ENCODE results near the gene WDPCP. TPM values are rescaled to one million over a fixed set of nuclear protein-coding genes. Genes with fewer than 3 reads are reported as not detected.

Gene WDPCP
- total and polyA plus RNA-seq, 2 experiments from 2014 or later, result 8.8 to 20.4 TPM

- no peaks in the 10 kb centered on the region for H3F3A ChIP-seq (replicated peaks; ENCODE audit: low read depth)
- H3K4me1 ChIP-seq (ENCODE audit: insufficient read depth), result no peaks in the 10 kb centered on the region
- ATAC-seq (no peak), DNase-seq (ENCODE audit: low spot score) (no peak)
- no peak overlapping the region for H3K27ac ChIP-seq (ENCODE audit: low read depth)
- peaks cover 9% of the 10 kb centered on the region; the same call in 2 of the 3 replicates for H3K9me3 Mint-ChIP-seq
- H3K9me2 ChIP-seq (ENCODE audit: insufficient read depth), result no peaks in the 10 kb centered on the region
- H3K27me3 Mint-ChIP-seq (ENCODE audit: insufficient read depth, low read depth, poor library complexity), result no peaks in the 10 kb centered on the region
- TF ChIP-seq NANOG (IDR thresholded peaks at IDR 0.05; ENCODE audit: borderline replicate concordance), result no peak
- no peak for TF ChIP-seq REST (IDR thresholded peaks at IDR 0.05; ENCODE audit: unreplicated experiment)
- TF ChIP-seq ZNF331 (CRISPR knock-in tag; IDR thresholded peaks at IDR 0.05; ENCODE audit: low read depth), result no peak
- TF ChIP-seq ETS1 (IDR thresholded peaks at IDR 0.05), result no peak
- no peak for TF ChIP-seq CTCF (conservative IDR thresholded peaks at IDR 0.05; ENCODE audit: low read depth in 2 of 2)
- no peak for TF ChIP-seq EZH2 (IDR thresholded peaks at IDR 0.05; ENCODE audit: low read depth, unreplicated experiment)
- TF ChIP-seq POLR2AphosphoS5 (IDR thresholded peaks at IDR 0.05; ENCODE audit: low read depth), result no peak
- TF ChIP-seq, protein P1, sequence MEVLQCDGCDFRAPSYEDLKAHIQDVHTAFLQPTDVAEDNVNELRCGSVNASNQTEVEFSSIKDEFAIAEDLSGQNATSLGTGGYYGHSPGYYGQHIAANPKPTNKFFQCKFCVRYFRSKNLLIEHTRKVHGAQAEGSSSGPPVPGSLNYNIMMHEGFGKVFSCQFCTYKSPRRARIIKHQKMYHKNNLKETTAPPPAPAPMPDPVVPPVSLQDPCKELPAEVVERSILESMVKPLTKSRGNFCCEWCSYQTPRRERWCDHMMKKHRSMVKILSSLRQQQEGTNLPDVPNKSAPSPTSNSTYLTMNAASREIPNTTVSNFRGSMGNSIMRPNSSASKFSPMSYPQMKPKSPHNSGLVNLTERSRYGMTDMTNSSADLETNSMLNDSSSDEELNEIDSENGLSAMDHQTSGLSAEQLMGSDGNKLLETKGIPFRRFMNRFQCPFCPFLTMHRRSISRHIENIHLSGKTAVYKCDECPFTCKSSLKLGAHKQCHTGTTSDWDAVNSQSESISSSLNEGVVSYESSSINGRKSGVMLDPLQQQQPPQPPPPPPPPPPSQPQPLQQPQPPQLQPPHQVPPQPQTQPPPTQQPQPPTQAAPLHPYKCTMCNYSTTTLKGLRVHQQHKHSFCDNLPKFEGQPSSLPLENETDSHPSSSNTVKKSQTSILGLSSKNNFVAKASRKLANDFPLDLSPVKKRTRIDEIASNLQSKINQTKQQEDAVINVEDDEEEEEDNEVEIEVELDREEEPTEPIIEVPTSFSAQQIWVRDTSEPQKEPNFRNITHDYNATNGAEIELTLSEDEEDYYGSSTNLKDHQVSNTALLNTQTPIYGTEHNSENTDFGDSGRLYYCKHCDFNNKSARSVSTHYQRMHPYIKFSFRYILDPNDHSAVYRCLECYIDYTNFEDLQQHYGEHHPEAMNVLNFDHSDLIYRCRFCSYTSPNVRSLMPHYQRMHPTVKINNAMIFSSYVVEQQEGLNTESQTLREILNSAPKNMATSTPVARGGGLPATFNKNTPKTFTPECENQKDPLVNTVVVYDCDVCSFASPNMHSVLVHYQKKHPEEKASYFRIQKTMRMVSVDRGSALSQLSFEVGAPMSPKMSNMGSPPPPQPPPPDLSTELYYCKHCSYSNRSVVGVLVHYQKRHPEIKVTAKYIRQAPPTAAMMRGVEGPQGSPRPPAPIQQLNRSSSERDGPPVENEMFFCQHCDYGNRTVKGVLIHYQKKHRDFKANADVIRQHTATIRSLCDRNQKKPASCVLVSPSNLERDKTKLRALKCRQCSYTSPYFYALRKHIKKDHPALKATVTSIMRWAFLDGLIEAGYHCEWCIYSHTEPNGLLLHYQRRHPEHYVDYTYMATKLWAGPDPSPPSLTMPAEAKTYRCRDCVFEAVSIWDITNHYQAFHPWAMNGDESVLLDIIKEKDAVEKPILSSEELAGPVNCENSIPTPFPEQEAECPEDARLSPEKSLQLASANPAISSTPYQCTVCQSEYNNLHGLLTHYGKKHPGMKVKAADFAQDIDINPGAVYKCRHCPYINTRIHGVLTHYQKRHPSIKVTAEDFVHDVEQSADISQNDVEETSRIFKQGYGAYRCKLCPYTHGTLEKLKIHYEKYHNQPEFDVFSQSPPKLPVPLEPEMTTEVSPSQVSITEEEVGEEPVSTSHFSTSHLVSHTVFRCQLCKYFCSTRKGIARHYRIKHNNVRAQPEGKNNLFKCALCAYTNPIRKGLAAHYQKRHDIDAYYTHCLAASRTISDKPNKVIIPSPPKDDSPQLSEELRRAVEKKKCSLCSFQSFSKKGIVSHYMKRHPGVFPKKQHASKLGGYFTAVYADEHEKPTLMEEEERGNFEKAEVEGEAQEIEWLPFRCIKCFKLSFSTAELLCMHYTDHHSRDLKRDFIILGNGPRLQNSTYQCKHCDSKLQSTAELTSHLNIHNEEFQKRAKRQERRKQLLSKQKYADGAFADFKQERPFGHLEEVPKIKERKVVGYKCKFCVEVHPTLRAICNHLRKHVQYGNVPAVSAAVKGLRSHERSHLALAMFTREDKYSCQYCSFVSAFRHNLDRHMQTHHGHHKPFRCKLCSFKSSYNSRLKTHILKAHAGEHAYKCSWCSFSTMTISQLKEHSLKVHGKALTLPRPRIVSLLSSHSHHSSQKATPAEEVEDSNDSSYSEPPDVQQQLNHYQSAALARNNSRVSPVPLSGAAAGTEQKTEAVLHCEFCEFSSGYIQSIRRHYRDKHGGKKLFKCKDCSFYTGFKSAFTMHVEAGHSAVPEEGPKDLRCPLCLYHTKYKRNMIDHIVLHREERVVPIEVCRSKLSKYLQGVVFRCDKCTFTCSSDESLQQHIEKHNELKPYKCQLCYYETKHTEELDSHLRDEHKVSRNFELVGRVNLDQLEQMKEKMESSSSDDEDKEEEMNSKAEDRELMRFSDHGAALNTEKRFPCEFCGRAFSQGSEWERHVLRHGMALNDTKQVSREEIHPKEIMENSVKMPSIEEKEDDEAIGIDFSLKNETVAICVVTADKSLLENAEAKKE (CRISPR knock-in tag; IDR thresholded peaks at IDR 0.05), result no peak
- TF ChIP-seq STAT1 (IDR thresholded peaks at IDR 0.05; ENCODE audit: unreplicated experiment), result no peak
- TF ChIP-seq EZH2phosphoT487 (IDR thresholded peaks at IDR 0.05; ENCODE audit: unreplicated experiment), result no peak
- TF ChIP-seq ZNF114 (CRISPR knock-in tag; IDR thresholded peaks at IDR 0.05), result no peak
- TF ChIP-seq JUNB (IDR thresholded peaks at IDR 0.05; ENCODE audit: unreplicated experiment), result no peak
- no peak for TF ChIP-seq CREB1 (CRISPR knock-in tag; IDR thresholded peaks at IDR 0.05; ENCODE audit: low read depth)
- no peak overlapping the region for H3K27ac Mint-ChIP-seq
- H3K27me3 ChIP-seq (ENCODE audit: insufficient read depth), result no peaks in the 10 kb centered on the region
- H3K4me1 Mint-ChIP-seq, result no peaks in the 10 kb centered on the region; the same call in 2 of the 3 replicates
- H3K79me2 ChIP-seq (replicated peaks; ENCODE audit: insufficient read depth), result no peaks in the 10 kb centered on the region
- no peaks in the 10 kb centered on the region for H4K20me1 ChIP-seq (replicated peaks; ENCODE audit: insufficient read depth)
- H2AFZ ChIP-seq, result no peak overlapping the region
- no peak overlapping the region for H3K4me3 ChIP-seq
- H3K4me2 ChIP-seq, result no peak overlapping the region
- no peak overlapping the region for H3K4me3 Mint-ChIP-seq
- peaks cover 9% of the 10 kb centered on the region; the same call in 2 of the 3 replicates for H3K36me3 Mint-ChIP-seq (ENCODE audit: low read depth)
- no peaks in the 10 kb centered on the region for H3K36me3 ChIP-seq (ENCODE audit: insufficient read depth)
Measured at GRCh38 chr2:63192889-63193774, 395.1 kb downstream of the WDPCP start.
